OCI-LY3 (cell line): Measurements from ENCODE around the gene CD4.

Experiments used
- H2AFZ ChIP-seq: fragments of 200-600, 300-600 bp; shearing (Covaris generic); 2 replicates; pipeline ENCODE4 v1.6.0; 2014; ENCODE audit warnings: antibody characterized with exemption, low read depth, low read length
- H3K27ac ChIP-seq: fragments of 200-600, 300-600 bp; sonication (generic); 2 replicates; pipeline ENCODE4 v1.5.1; 2014; ENCODE audit warnings: mild to moderate bottlenecking, low read length, moderate library complexity, mixed read lengths
- H3K27me3 ChIP-seq: fragments of 200-600, 300-600 bp; sonication (generic); 2 replicates; pipeline ENCODE4 v1.6.1; 2014; ENCODE audit warnings: low read depth, low read length, mixed read lengths
- H3K36me3 ChIP-seq: fragments of 200-600, 300-600 bp; sonication (generic); replicated peaks from 2 replicates; pipeline ENCODE3; 2014; ENCODE audit warnings: low read depth, low read length, mixed read lengths
- H3K4me1 ChIP-seq: fragments of 300-600, 200-600 bp; sonication (generic); 2 replicates; pipeline ENCODE4 v1.6.1; 2014; ENCODE audit warnings: low read length, mixed read lengths
- H3K4me2 ChIP-seq: fragments of 200-600, 300-600 bp; sonication (generic); 2 replicates; pipeline ENCODE4 v1.6.1; 2014; ENCODE audit warnings: low read length, mixed read lengths
- H3K4me3 ChIP-seq: fragments of 300-600, 200-600 bp; sonication (generic); 2 replicates; pipeline ENCODE4 v1.5.1; 2014; ENCODE audit warnings: antibody characterized with exemption, mild to moderate bottlenecking, low read length, moderate library complexity
- H3K79me2 ChIP-seq: fragments of 300-600, 200-600 bp; shearing (Covaris generic); 2 replicates; pipeline ENCODE4 v1.6.1; 2014; ENCODE audit warnings: mild to moderate bottlenecking, low read length, mixed read lengths
- H3K9ac ChIP-seq: fragments of 300-600, 200-600 bp; shearing (Covaris generic); 2 replicates; pipeline ENCODE4 v1.6.0; 2014; ENCODE audit warnings: mild to moderate bottlenecking, low read length, moderate library complexity
- H3K9me3 ChIP-seq: fragments of 200-600, 300-600 bp; shearing (Covaris generic); 2 replicates; pipeline ENCODE4 v1.6.1; 2014; ENCODE audit warnings: low read length, mixed read lengths; ENCODE audit not compliant: insufficient read depth
- H4K20me1 ChIP-seq: fragments of 200-600, 300-600 bp; sonication (generic); 2 replicates; pipeline ENCODE4 v1.6.1; 2016; ENCODE audit warnings: low read length, mixed read lengths; ENCODE audit not compliant: insufficient read depth
- EZH2phosphoT487 ChIP-seq: fragments of 200-600 bp; shearing (Covaris generic); IDR thresholded peaks from 2 replicates; pipeline ENCODE4 v1.6.1; 2018; ENCODE audit warnings: antibody characterized with exemption, mixed run types, low read depth
- TF ChIP-seq, protein P1 (sequence below): fragments of 200-600, 300-600 bp; sonication (generic); IDR thresholded peaks from 2 replicates; pipeline ENCODE4 v1.5.1; 2014; ENCODE audit warnings: antibody characterized with exemption, low read length, low read depth

CD4 gene

DNA sequence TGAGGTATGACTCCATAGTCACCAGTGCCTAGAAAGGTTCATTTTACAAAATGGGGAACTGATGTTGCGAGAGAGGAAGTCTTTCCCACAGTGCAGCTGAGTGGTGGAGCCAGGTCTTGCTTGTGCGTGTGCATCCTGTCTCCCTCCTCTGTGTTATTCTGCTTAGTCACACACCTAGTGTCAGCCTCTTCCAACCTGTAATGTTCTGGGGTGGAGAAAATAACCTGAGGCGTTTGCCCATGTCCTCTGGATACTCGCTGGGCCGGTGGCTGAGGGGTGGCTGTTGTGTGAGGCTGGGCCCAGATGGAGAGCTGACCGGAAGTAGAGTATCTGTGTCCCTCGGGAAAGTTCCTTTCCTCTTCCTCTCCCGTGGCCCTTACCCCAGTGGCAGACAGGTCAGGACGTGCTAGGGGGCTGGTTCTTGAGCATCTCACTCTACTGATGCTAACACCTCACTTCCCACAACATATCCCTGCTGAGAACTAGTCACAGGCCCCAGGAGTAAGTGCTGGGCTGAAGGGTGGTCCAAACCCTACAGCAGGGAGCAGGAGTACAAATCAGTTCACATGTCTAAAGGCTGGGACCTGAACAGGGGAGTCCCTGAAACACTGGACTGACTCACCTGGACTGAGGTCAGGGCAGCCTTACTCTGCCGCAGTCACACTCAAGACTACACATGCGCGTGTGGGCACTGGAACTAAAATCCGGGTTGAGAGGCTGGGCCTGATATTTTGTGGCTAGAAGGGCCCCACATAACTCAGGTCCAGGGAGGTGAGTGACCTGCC is 43.4 kb upstream of the CD4 start:
- TF ChIP-seq, protein P1, sequence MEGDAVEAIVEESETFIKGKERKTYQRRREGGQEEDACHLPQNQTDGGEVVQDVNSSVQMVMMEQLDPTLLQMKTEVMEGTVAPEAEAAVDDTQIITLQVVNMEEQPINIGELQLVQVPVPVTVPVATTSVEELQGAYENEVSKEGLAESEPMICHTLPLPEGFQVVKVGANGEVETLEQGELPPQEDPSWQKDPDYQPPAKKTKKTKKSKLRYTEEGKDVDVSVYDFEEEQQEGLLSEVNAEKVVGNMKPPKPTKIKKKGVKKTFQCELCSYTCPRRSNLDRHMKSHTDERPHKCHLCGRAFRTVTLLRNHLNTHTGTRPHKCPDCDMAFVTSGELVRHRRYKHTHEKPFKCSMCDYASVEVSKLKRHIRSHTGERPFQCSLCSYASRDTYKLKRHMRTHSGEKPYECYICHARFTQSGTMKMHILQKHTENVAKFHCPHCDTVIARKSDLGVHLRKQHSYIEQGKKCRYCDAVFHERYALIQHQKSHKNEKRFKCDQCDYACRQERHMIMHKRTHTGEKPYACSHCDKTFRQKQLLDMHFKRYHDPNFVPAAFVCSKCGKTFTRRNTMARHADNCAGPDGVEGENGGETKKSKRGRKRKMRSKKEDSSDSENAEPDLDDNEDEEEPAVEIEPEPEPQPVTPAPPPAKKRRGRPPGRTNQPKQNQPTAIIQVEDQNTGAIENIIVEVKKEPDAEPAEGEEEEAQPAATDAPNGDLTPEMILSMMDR: no peak
- TF ChIP-seq EZH2phosphoT487: no peak
- Histone ChIP-seq H3K4me3 (no peak overlapping the region), H3K27ac (peak overlapping the region; percentile 65), H2AFZ (no peak overlapping the region), H3K9me3 (no peaks in the 10 kb centered on the region), H4K20me1 (no peaks in the 10 kb centered on the region), H3K4me2 (peak overlapping the region; percentile 35), H3K27me3 (no peaks in the 10 kb centered on the region), H3K4me1 (peaks cover 13% of the 10 kb centered on the region), H3K79me2 (no peaks in the 10 kb centered on the region), H3K9ac (peak overlapping the region; percentile 27; the same call in 1 of the 2 replicates), H3K36me3 (peaks cover 56% of the 10 kb centered on the region)

DNA sequence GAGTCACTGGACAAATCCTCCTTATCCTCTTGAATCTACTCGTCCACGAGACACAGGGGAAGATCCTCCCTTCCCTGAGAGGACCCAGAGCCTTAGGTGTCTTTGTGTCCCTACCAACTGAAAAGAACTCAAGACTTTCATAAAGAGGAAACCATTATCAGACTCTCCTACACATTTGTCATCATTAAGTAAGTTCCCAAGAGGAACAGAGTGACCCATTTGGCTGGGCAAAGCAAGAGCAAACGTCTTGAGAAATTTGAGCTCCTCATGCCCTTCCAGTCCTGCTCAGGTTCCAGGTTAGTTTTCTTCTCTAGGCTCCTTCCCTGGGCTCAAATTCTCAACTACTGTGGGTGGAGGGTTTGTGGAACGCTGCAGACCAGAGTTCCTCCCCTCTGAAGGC is 42.1 kb upstream of the CD4 start:
- H4K20me1 ChIP-seq: no peaks in the 10 kb centered on the region
- no peak overlapping the region for H3K9ac ChIP-seq
- H3K4me1 ChIP-seq: peaks cover 17% of the 10 kb centered on the region
- peaks cover 63% of the 10 kb centered on the region for H3K36me3 ChIP-seq
- H2AFZ ChIP-seq: no peak overlapping the region
- H3K79me2 ChIP-seq: peaks cover 7% of the 10 kb centered on the region
- no peaks in the 10 kb centered on the region for H3K9me3 ChIP-seq
- no peak overlapping the region for H3K27ac ChIP-seq
- no peak overlapping the region for H3K4me2 ChIP-seq
- TF ChIP-seq, protein P1: no peak
- no peak for TF ChIP-seq EZH2phosphoT487
- H3K4me3 ChIP-seq: no peak overlapping the region
- H3K27me3 ChIP-seq: no peaks in the 10 kb centered on the region

DNA sequence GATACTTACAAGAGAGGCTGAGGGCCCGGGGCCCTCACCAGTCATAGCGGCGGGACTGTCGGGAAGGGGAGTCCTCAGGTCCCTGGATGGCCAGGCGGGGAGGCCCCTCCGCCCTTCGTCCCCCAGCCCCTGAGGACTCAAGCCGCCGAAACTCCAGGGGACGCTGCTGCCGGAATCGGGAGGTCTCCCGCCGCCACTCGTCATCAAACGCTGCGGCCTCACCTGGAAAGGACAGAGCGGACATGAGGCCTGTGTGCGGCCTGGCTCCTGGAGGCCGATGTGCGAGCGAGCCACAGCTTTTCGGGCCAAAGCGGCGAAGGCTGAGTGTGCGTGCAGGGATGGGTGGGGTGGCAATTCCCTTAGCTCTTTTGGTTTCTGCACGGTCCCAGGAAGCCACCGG is 40.6 kb upstream of the CD4 start:
- no peak overlapping the region for H3K4me2 ChIP-seq
- H3K27ac ChIP-seq: no peak overlapping the region
- TF ChIP-seq EZH2phosphoT487: no peak
- TF ChIP-seq, protein P1: no peak
- H3K27me3 ChIP-seq: no peaks in the 10 kb centered on the region
- peaks cover 63% of the 10 kb centered on the region for H3K36me3 ChIP-seq
- no peak overlapping the region for H3K4me3 ChIP-seq
- H3K79me2 ChIP-seq: peaks cover 13% of the 10 kb centered on the region
- no peak overlapping the region for H3K9ac ChIP-seq
- no peaks in the 10 kb centered on the region for H4K20me1 ChIP-seq
- H2AFZ ChIP-seq: no peak overlapping the region
- H3K9me3 ChIP-seq: no peaks in the 10 kb centered on the region
- H3K4me1 ChIP-seq: peaks cover 20% of the 10 kb centered on the region

DNA sequence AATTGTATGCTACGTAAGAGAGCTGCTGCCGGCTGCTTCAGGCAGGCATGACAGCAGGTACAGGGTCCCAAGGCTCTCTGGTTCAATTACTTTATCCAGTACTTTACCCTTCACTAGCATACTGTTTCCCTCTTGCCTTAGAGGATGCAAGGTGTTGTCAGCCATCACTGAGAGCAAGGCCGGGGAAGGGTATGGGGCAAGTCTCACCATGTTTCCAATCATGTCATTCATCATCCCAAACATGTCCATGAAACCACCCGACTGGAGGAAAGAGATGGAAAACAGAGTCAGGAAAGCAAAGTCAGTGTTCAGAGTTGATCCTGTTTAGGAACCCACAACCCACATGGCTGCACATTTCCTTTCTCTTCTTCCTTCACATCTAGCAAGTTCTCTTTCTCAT is 38.8 kb upstream of the CD4 start:
- no peaks in the 10 kb centered on the region for H3K27me3 ChIP-seq
- H2AFZ ChIP-seq: no peak overlapping the region
- no peaks in the 10 kb centered on the region for H3K9me3 ChIP-seq
- H3K79me2 ChIP-seq: peaks cover 13% of the 10 kb centered on the region
- peaks cover 51% of the 10 kb centered on the region for H3K36me3 ChIP-seq
- no peaks in the 10 kb centered on the region for H4K20me1 ChIP-seq
- no peak overlapping the region for H3K9ac ChIP-seq
- peaks cover 21% of the 10 kb centered on the region for H3K4me1 ChIP-seq
- H3K4me2 ChIP-seq: no peak overlapping the region
- no peak overlapping the region for H3K27ac ChIP-seq
- TF ChIP-seq, protein P1: no peak
- TF ChIP-seq EZH2phosphoT487: no peak
- no peak overlapping the region for H3K4me3 ChIP-seq
